Tibial artery (tissue), 4 donors: ENCODE measurements around the gene STYX.

Experiments used
- DNase-seq, 2 donors: peaks; one replicate each; pipeline ENCODE4 v3.0.0-alpha.2; 2019
- H3K27ac ChIP-seq, 2 donors: fragments of 200-600 bp; sonication (generic) in 1 of 2; 1 replicate in 1 of 2; 2 replicates in 1 of 2; pipeline ENCODE4 v1.5.1; 2018 to 2019; ENCODE audit warnings: mild to moderate bottlenecking in 1 of 2
- H3K27me3 ChIP-seq, 2 donors: fragments of 200-600 bp; sonication (generic) in 1 of 2; one replicate each; pipeline versions ENCODE4 v1.5.1 to v1.6.0; 2016 to 2019
- H3K36me3 ChIP-seq, 3 donors: fragments of 200-600 bp; sonication (generic) in 2 of 3; one replicate each; pipeline ENCODE4 v1.5.1; 2016 to 2019; ENCODE audit warnings: mild to moderate bottlenecking in 2 of 3
- H3K4me1 ChIP-seq, 4 donors: fragments of 200-600 bp; sonication (generic) in 2 of 4; 1 replicate in 3 of 4; 2 replicates in 1 of 4; pipeline ENCODE4 v1.5.1; 2016 to 2019
- H3K4me3 ChIP-seq, 2 donors: fragments of 200-600 bp; sonication (generic) in 1 of 2; 1 replicate in 1 of 2; 2 replicates in 1 of 2; pipeline ENCODE4 v1.5.1; 2018 to 2019; ENCODE audit warnings: mild to moderate bottlenecking in 2 of 2
- H3K9me3 ChIP-seq, 3 donors: fragments of 200-600 bp; sonication (generic) in 1 of 3; one replicate each; pipeline ENCODE4 v1.5.1; 2016 to 2019
- intact Hi-C: fragments of 100-400 bp; cut with DNase I; formaldehyde crosslinking; loops from one replicate; pipeline ENCODE4 v1.15.0; 2023; ENCODE audit warnings: low total_unique reads
- TF ChIP-seq, protein P1 (sequence below), 2 experiments: fragments of 200-600 bp in 1 of 2; fragments of 450-650 bp in 1 of 2; IDR thresholded peaks; one replicate each; pipeline ENCODE4 v1.5.1; 2017 to 2019; ENCODE audit warnings: antibody characterized with exemption in 2 of 2, mild to moderate bottlenecking in 1 of 2, moderate library complexity in 1 of 2

The STYX gene, protein sequence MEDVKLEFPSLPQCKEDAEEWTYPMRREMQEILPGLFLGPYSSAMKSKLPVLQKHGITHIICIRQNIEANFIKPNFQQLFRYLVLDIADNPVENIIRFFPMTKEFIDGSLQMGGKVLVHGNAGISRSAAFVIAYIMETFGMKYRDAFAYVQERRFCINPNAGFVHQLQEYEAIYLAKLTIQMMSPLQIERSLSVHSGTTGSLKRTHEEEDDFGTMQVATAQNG

DNA sequence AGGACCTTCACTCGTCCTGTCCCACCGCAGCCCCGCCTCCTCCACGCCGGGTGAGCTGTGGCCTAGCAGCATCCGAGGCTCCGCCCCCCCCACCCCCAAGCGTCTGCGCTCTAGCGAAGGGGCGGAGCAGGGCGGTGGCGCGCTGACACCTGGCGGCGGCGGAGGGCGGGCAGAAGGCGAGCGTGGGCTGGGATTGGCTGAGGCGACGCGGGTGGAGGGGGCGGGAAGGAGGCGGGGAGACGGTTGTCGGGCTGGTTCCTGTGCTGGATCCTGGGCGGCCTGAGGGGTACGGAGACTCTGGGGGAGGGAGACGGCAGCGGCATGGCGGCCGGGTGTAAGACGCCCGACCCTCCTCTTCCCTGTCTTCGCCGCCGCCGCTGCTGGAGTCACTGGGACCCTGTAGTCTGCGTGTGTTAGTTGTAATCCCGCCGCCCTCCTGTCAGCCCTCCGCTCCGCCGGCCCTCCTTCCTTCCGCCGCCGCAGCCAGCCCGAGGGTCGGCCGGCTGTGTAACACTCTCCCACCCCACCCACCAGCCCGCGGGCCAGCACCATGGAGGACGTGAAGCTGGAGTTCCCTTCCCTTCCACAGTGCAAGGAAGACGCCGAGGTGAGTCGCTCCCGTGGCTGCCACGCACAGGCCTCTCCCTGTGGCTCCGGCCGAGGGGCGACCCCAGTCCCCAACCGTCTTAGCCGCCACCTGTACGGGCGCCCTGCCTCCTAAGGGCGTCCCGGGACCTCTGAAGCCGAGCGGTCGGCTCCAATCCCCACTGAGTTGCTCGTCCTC lies at the start of gene STYX:
Gene STYX (plus strand): TSS at position 242 of the 784 bp plus-strand sequence. CDS start 309 bp downstream, at position 551.
- Histone ChIP-seq H3K36me3 (peaks cover 12 to 48% (median 18%) of the 10 kb centered on the region in 3 donors), H3K27ac (peak within 1 kb of the TSS; percentile 89 to 91), H3K9me3 (no peaks in the 10 kb centered on the region), H3K27me3 (no peaks in the 10 kb centered on the region), H3K4me3 (peak within 1 kb of the TSS; percentile 89 to 98), H3K4me1 (peaks cover 0 to 10% (median 5%) of the 10 kb centered on the region in 4 donors)
- TF ChIP-seq, protein P1, sequence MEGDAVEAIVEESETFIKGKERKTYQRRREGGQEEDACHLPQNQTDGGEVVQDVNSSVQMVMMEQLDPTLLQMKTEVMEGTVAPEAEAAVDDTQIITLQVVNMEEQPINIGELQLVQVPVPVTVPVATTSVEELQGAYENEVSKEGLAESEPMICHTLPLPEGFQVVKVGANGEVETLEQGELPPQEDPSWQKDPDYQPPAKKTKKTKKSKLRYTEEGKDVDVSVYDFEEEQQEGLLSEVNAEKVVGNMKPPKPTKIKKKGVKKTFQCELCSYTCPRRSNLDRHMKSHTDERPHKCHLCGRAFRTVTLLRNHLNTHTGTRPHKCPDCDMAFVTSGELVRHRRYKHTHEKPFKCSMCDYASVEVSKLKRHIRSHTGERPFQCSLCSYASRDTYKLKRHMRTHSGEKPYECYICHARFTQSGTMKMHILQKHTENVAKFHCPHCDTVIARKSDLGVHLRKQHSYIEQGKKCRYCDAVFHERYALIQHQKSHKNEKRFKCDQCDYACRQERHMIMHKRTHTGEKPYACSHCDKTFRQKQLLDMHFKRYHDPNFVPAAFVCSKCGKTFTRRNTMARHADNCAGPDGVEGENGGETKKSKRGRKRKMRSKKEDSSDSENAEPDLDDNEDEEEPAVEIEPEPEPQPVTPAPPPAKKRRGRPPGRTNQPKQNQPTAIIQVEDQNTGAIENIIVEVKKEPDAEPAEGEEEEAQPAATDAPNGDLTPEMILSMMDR (IDR thresholded peaks at IDR 0.05): peak; percentile 30 to 35
- peak; percentile 99 for DNase-seq
- intact Hi-C loops: loop anchor here (5.0 kb wide), 1 partner anchor 62 kb away; the partner anchor contains the start of gene GNPNAT1

DNA sequence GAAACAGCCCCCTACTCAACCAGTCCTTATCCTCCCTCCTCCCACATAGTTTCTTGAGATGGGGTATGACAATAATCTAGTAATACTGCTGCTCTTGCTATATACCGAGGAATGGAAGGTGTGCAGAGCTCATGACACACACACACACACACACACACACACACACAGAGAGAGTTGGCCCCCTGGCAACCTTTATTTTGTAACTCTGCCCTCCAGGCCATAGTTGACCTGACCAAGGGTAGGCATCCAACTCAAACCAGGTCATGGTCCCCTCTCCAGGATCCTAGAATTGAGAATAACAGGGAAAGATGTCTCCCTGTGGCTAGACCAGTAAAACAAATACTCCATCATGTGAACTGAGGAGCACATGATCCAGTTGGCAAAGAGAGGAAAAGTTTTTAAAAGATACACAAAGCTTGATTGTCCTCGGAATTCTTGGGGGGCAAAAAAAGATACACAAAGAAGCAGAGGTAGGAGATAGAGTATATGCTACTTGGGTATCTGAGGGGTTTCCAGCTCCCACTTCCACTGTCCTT lies 45.9 kb upstream of the STYX start:
- intact Hi-C loops: no loop called here
- TF ChIP-seq, protein P1 (IDR thresholded peaks at IDR 0.05): no peak
- Histone ChIP-seq H3K9me3 (no peaks in the 10 kb centered on the region), H3K36me3 (peaks cover 0 to 18% (median 0%) of the 10 kb centered on the region in 3 donors), H3K4me3 (no peak overlapping the region), H3K27me3 (no peaks in the 10 kb centered on the region), H3K27ac (no peak overlapping the region), H3K4me1 (peaks cover 0 to 13% (median 0%) of the 10 kb centered on the region in 4 donors)
- DNase-seq: no peak

DNA sequence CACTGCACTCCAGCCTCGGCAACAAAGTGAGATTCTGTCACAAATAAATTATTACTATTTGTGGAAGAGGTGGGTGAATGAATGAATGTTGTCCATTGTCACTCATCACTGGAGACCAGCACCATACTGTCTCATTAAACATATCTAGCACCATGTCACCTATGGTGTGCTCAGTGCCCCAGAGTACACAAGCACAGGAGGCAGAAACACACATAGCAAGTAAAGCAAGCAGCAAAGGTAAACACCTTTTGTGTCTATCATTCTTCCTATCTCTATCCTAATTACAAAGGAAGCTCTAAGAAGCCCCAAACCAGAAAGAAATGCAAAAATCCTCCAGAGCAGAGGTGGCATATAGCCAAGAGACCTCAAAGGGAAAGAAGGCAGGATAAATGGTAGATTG lies 43.8 kb upstream of the STYX start:
- no peaks in the 10 kb centered on the region for H3K9me3 ChIP-seq
- peaks cover 0 to 13% (median 0%) of the 10 kb centered on the region in 4 donors for H3K4me1 ChIP-seq
- no peak overlapping the region for H3K4me3 ChIP-seq
- no peak for DNase-seq
- H3K27ac ChIP-seq: no peak overlapping the region
- TF ChIP-seq, protein P1 (IDR thresholded peaks at IDR 0.05): no peak
- H3K27me3 ChIP-seq: no peaks in the 10 kb centered on the region
- intact Hi-C loops: no loop called here
- peaks cover 0 to 9% (median 0%) of the 10 kb centered on the region in 3 donors for H3K36me3 ChIP-seq

DNA sequence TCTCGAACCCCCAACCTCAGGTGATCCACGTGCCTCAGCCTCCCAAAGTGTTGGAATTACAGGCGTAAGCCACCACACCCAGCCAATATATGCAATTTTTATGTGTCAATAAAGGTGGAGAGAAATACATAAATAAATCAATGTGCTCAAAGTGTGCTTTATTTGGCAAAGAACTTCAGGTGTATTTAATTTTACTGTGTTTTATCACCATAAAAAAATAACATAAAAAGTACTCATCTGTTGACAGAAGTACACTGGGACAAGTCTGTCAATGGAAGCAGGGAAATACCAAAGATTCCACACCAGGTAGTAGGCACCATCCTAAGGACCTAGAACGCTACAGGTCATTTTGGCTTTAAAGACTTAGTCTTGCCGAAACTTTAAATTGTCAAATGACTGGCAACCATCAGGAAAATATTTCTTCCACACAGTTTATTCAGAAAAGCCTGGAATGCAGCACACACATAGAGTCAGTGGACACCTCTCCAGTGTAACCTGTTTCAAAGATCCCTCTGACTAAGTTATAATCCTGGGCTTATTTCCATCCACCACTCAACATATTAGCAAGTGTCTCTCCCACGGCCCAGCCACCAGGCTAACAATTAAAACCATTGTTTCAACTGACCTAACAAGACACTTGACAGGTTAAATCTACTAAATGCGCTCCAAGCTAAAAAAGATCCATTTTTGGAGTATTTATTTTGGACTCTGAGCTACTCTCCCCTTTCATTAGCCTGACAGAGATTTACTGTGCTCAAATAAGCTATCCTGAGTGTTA lies 38.8 kb upstream of the STYX start:
- Histone ChIP-seq H3K27ac (no peak overlapping the region), H3K4me3 (no peak overlapping the region), H3K4me1 (peaks cover 0 to 30% (median 11%) of the 10 kb centered on the region in 4 donors), H3K27me3 (no peaks in the 10 kb centered on the region), H3K36me3 (no peaks in the 10 kb centered on the region), H3K9me3 (no peaks in the 10 kb centered on the region)
- no peak for DNase-seq
- TF ChIP-seq, protein P1 (IDR thresholded peaks at IDR 0.05): no peak
- intact Hi-C loops: loop anchor here (5.0 kb wide), 1 partner anchor 139 kb away; the partner anchor contains the start of genes GPR137C and TXNDC16
